GM18858 (cell line): ENCODE measurements around the gene RPS10.
"Not testable (repeated sequence)": the region's sequence is repeated elsewhere in the genome, so short reads cannot be mapped to it uniquely, and the experiment has no call there.

ENCODE experiments used
- ATAC-seq: cut with Tn5 transposase; IDR thresholded peaks from one replicate; pipeline ENCODE4 v1.9.1; 2021; ENCODE audit not compliant: unreplicated experiment

The RPS10 gene

GRCh38 chr6:34374069-34374468 is 51.8 kb downstream of the RPS10 start:
- ATAC-seq = no peak

GRCh38 chr6:34373511-34373910 is 52.4 kb downstream of the RPS10 start:
- no peak for ATAC-seq

GRCh38 chr6:34371865-34372264 is 54.0 kb downstream of the RPS10 start:
- ATAC-seq = not testable (repeated sequence)

- no peak for ATAC-seq
Observed at GRCh38 chr6:34370361-34370760, 55.5 kb downstream of the RPS10 start.

- ATAC-seq = no peak
Observed at GRCh38 chr6:34369385-34369784, 56.5 kb downstream of the RPS10 start.
